H1 (cell line): ENCODE results near the gene CXCL10. TPM values are rescaled to one million over a fixed set of nuclear protein-coding genes. Genes with fewer than 3 reads are reported as not detected.

Source experiments
- CTCF ChIA-PET: fragments of 300-600 bp; sonication (Branson Sonifier 250); formaldehyde crosslinking; loops from one replicate; lab custom pipeline; 2021; ENCODE audit not compliant: partially characterized antibody; lab: Charles Lee
- POLR2A ChIA-PET: fragments of 300-600 bp; sonication (Branson Sonifier 250); formaldehyde crosslinking; loops from one replicate; lab custom pipeline; 2021; ENCODE audit warnings: inconsistent platforms; ENCODE audit not compliant: partially characterized antibody; lab: Charles Lee
- DNase-seq, 2 experiments: peaks; one replicate each; pipeline versions ENCODE4 v3.0.0 to v3.0.0-alpha.2; 2010 to 2022; ENCODE audit warnings: low spot score in 2 of 2, low read depth in 1 of 2, mixed read lengths in 1 of 2
- FAIRE-seq: peaks from 2 replicates; lab custom pipeline; 2011; peaks lifted over from hg19 to GRCh38; lab: Jason Lieb, UNC
- H2AFZ ChIP-seq: 2 replicates; pipeline ENCODE4 v1.8.1; 2012; ENCODE audit warnings: low read length, inconsistent platforms
- H2AK5ac ChIP-seq: 2 replicates; pipeline ENCODE4 v1.6.1; 2013; ENCODE audit warnings: low read depth, low read length
- H2BK120ac ChIP-seq: replicated peaks from 2 replicates; pipeline ENCODE3; 2013; ENCODE audit warnings: low read depth, low read length, inconsistent platforms
- H2BK12ac ChIP-seq: 2 replicates; pipeline ENCODE4 v1.6.1; 2013; ENCODE audit warnings: low read depth, low read length
- H2BK15ac ChIP-seq: 2 replicates; pipeline ENCODE4 v1.6.1; 2013; ENCODE audit warnings: low read length
- H2BK20ac ChIP-seq: 2 replicates; pipeline ENCODE4 v1.6.1; 2013; ENCODE audit warnings: low read length
- H2BK5ac ChIP-seq: 2 replicates; pipeline ENCODE4 v1.6.1; 2013; ENCODE audit warnings: low read depth, low read length
- H3K14ac ChIP-seq: 2 replicates; pipeline ENCODE4 v1.6.1; 2013; ENCODE audit warnings: inconsistent platforms; ENCODE audit not compliant: insufficient read length
- H3K18ac ChIP-seq: 2 replicates; pipeline ENCODE4 v1.6.1; 2013; ENCODE audit warnings: low read length; ENCODE audit errors: extremely low read depth
- H3K23ac ChIP-seq: 2 replicates; pipeline ENCODE4 v1.6.1; 2013; ENCODE audit warnings: inconsistent platforms; ENCODE audit not compliant: insufficient read length
- H3K23me2 ChIP-seq: 2 replicates; pipeline ENCODE4 v1.6.1; 2013; ENCODE audit warnings: low read depth, low read length
- H3K27ac ChIP-seq: 2 replicates; pipeline ENCODE4 v1.6.1; 2011; ENCODE audit warnings: low read depth, low read length, inconsistent platforms
- H3K27me3 ChIP-seq, 4 experiments: replicated peaks in 1 of 4; 1 replicate in 1 of 4; 2 replicates in 3 of 4; pipeline versions ENCODE4 v1.6.1 to v1.8.1; 2011 to 2013; ENCODE audit warnings: low read length in 3 of 4, mild to moderate bottlenecking in 3 of 4, inconsistent platforms in 2 of 4, mixed read lengths in 2 of 4, moderate library complexity in 1 of 4; ENCODE audit not compliant: control insufficient read depth in 3 of 4, insufficient read depth in 3 of 4; ENCODE audit errors: extremely low read depth in 1 of 4
- H3K36me3 ChIP-seq, 4 experiments: 2 replicates each; pipeline versions ENCODE4 v1.6.1 to v1.8.1; 2011 to 2013; ENCODE audit warnings: mild to moderate bottlenecking in 4 of 4, low read length in 3 of 4, moderate library complexity in 2 of 4, control low read depth in 1 of 4, inconsistent platforms in 1 of 4; ENCODE audit not compliant: insufficient read depth in 4 of 4, control insufficient read depth in 2 of 4
- H3K4ac ChIP-seq: replicated peaks from 2 replicates; pipeline ENCODE3; 2013; ENCODE audit warnings: low read length, low read depth, mixed read lengths, inconsistent platforms; ENCODE audit not compliant: insufficient read length
- H3K4me1 ChIP-seq, 4 experiments: replicated peaks in 1 of 4; 1 replicate in 1 of 4; 2 replicates in 3 of 4; pipeline versions ENCODE4 v1.6.1 to v1.8.1; 2011 to 2013; ENCODE audit warnings: low read length in 3 of 4, inconsistent platforms in 2 of 4, mixed read lengths in 1 of 4; ENCODE audit not compliant: insufficient read depth in 4 of 4, control insufficient read depth in 3 of 4
- H3K4me2 ChIP-seq, 2 experiments: 2 replicates each; pipeline versions ENCODE4 v1.6.1 to v1.8.1; 2011 to 2013; ENCODE audit warnings: low read depth in 2 of 2, low read length in 2 of 2, control low read depth in 1 of 2, inconsistent platforms in 1 of 2, mild to moderate bottlenecking in 1 of 2; ENCODE audit not compliant: insufficient read depth in 1 of 2
- H3K4me3 ChIP-seq, 4 experiments: fragments of 200-600, 300-600 bp in 1 of 4; sonication (generic), shearing (Covaris generic), sonication (Bioruptor Twin) in 1 of 4; 2 replicates each; pipeline versions ENCODE4 v1.5.1 to v1.8.1; 2011 to 2016; ENCODE audit warnings: low read length in 4 of 4, low read depth in 3 of 4, control low read depth in 2 of 4, inconsistent platforms in 2 of 4, mild to moderate bottlenecking in 2 of 4, mixed read lengths in 1 of 4, moderate library complexity in 1 of 4; ENCODE audit not compliant: insufficient read depth in 2 of 4; ENCODE audit errors: extremely low read depth in 1 of 4
- H3K56ac ChIP-seq: replicated peaks from 2 replicates; pipeline ENCODE3; 2013; ENCODE audit warnings: low read depth, mild to moderate bottlenecking, mixed read lengths, low read length, inconsistent platforms; ENCODE audit not compliant: insufficient read length
- H3K79me1 ChIP-seq: 2 replicates; pipeline ENCODE4 v1.6.1; 2013; ENCODE audit warnings: low read depth, low read length, control low read depth
- H3K79me2 ChIP-seq, 2 experiments: 2 replicates each; pipeline versions ENCODE4 v1.6.1 to v1.8.1; 2012 to 2013; ENCODE audit warnings: low read length in 2 of 2, mild to moderate bottlenecking in 2 of 2, inconsistent platforms in 1 of 2; ENCODE audit not compliant: insufficient read depth in 2 of 2, control insufficient read depth in 1 of 2
- H3K9ac ChIP-seq, 4 experiments: replicated peaks in 1 of 4; 1 replicate in 1 of 4; 2 replicates in 3 of 4; pipeline versions ENCODE4 v1.6.1 to v1.8.1; 2011 to 2013; ENCODE audit warnings: low read depth in 3 of 4, low read length in 3 of 4, control low read depth in 2 of 4, mild to moderate bottlenecking in 2 of 4, moderate library complexity in 2 of 4, inconsistent platforms in 1 of 4; ENCODE audit errors: extremely low read depth in 1 of 4
- H3K9me3 ChIP-seq, 2 experiments: 2 replicates each; pipeline versions ENCODE4 v1.6.1 to v1.8.1; 2012 to 2013; ENCODE audit warnings: mild to moderate bottlenecking in 2 of 2, moderate library complexity in 2 of 2, control low read depth in 1 of 2, inconsistent platforms in 1 of 2, low read depth in 1 of 2, low read length in 1 of 2, mixed read lengths in 1 of 2; ENCODE audit not compliant: insufficient read depth in 2 of 2
- H4K20me1 ChIP-seq, 2 experiments: replicated peaks in 1 of 2; 2 replicates each; pipeline versions ENCODE3 to v1.8.1; 2011 to 2013; ENCODE audit warnings: inconsistent platforms in 2 of 2, low read length in 2 of 2, mild to moderate bottlenecking in 1 of 2; ENCODE audit not compliant: insufficient read depth in 2 of 2, control insufficient read depth in 1 of 2
- H4K5ac ChIP-seq: 2 replicates; pipeline ENCODE4 v1.6.1; 2013; ENCODE audit warnings: low read length, low read depth, mixed read lengths, inconsistent platforms; ENCODE audit not compliant: insufficient read length
- H4K8ac ChIP-seq: 2 replicates; pipeline ENCODE4 v1.8.0; 2013; ENCODE audit warnings: mild to moderate bottlenecking, moderate library complexity, low read length, inconsistent platforms; ENCODE audit not compliant: insufficient read depth; ENCODE audit errors: extremely low read depth
- H4K91ac ChIP-seq: replicated peaks from 2 replicates; pipeline ENCODE3; 2013; ENCODE audit warnings: low read length, mixed read lengths, inconsistent platforms; ENCODE audit not compliant: insufficient read length
- CBX8 ChIP-seq: fragments of 300-800, 300-1000 bp; sonication (generic); IDR thresholded peaks from 2 replicates; pipeline ENCODE4 v1.7.1; 2016; ENCODE audit warnings: low read depth, low read length, borderline replicate concordance
- EGR1 ChIP-seq: IDR thresholded peaks from 2 replicates; pipeline ENCODE4 v1.6.1; 2011; ENCODE audit warnings: low read depth, low read length, borderline replicate concordance
- EP300 ChIP-seq, 2 experiments: IDR thresholded peaks; 1 replicate in 1 of 2; 2 replicates in 1 of 2; pipeline ENCODE4 v1.6.1; 2011 to 2012; ENCODE audit warnings: low read depth in 2 of 2, low read length in 2 of 2, mild to moderate bottlenecking in 2 of 2, borderline replicate concordance in 1 of 2, inconsistent platforms in 1 of 2, moderate library complexity in 1 of 2
- EZH2 ChIP-seq: fragments of 200-600 bp; sonication (generic); IDR thresholded peaks from 2 replicates; pipeline ENCODE4 v1.7.1; 2012; ENCODE audit warnings: low read depth, mild to moderate bottlenecking, moderate library complexity, low read length, inconsistent platforms; ENCODE audit not compliant: severe bottlenecking
- HDAC2 ChIP-seq, 2 experiments: fragments of 300-600 bp in 1 of 2; sonication (generic) in 1 of 2; IDR thresholded peaks; 2 replicates each; pipeline ENCODE4 v1.6.1; 2011 to 2012; ENCODE audit warnings: low read depth in 2 of 2, low read length in 2 of 2, mild to moderate bottlenecking in 2 of 2, moderate library complexity in 2 of 2, borderline replicate concordance in 1 of 2, inconsistent platforms in 1 of 2
- JUND ChIP-seq: IDR thresholded peaks from 2 replicates; pipeline ENCODE4 v1.6.1; 2011; ENCODE audit warnings: mild to moderate bottlenecking, improper control_type of control experiment, low read length
- KDM4A ChIP-seq: IDR thresholded peaks from one replicate; pipeline ENCODE4 v1.7.1; 2012; ENCODE audit warnings: low read depth, mild to moderate bottlenecking, moderate library complexity, low read length, inconsistent platforms; ENCODE audit not compliant: severe bottlenecking
- NRF1 ChIP-seq: IDR thresholded peaks from 2 replicates; pipeline ENCODE4 v1.6.1; 2011; ENCODE audit warnings: mild to moderate bottlenecking, low read depth, low read length, improper control_type of control experiment
- POLR2AphosphoS5 ChIP-seq: IDR thresholded peaks from 2 replicates; pipeline ENCODE4 v1.6.1; 2011; ENCODE audit warnings: low read depth, low read length
- SIN3A ChIP-seq, 2 experiments: IDR thresholded peaks in 1 of 2; conservative IDR thresholded peaks in 1 of 2; 2 replicates each; pipeline ENCODE4 v1.6.1; 2011 to 2012; ENCODE audit warnings: low read length in 2 of 2, improper control_type of control experiment in 1 of 2, low read depth in 1 of 2, mild to moderate bottlenecking in 1 of 2
- SIRT6 ChIP-seq: IDR thresholded peaks from one replicate; pipeline ENCODE4 v1.7.1; 2012; ENCODE audit warnings: low read length, inconsistent platforms
- SP1 ChIP-seq: IDR thresholded peaks from 2 replicates; pipeline ENCODE4 v1.6.1; 2011; ENCODE audit warnings: low read depth, low read length
- TEAD4 ChIP-seq: IDR thresholded peaks from 2 replicates; pipeline ENCODE4 v1.6.1; 2012; ENCODE audit warnings: low read depth, low read length, inconsistent platforms, mixed read lengths
- WGBS, 2 experiments: shearing (Covaris generic) in 1 of 2; methylation state at CpG; one replicate each; pipeline versions ENCODE4 v1.1.6 to v1.1.7; 2013 to 2015; ENCODE audit warnings: low lambda C conversion rate in 2 of 2, mixed read lengths in 2 of 2, inconsistent platforms in 1 of 2, low coverage in 1 of 2, missing lambda C conversion rate in 1 of 2; ENCODE audit not compliant: insufficient replicate concordance in 2 of 2, insufficient coverage in 1 of 2, insufficient read length in 1 of 2; ENCODE audit errors: extremely low coverage in 1 of 2, missing lambda C conversion rate in 1 of 2; 5-methylcytosine and 5-hydroxymethylcytosine counted together
- polyA plus RNA-seq, 7 experiments: library from polyadenylated mRNA; depleted of rRNA in 3 of 7; stranded (reverse) in 5 of 7; unstranded in 2 of 7; fragments of >200 nt in 5 of 7; fragments of 200-250 nt in 2 of 7; gene quantifications; 1 replicate in 5 of 7; 2 replicates in 1 of 7; 4 replicates in 1 of 7; pipeline versions ENCODE4 v1.2.1 to v1.2.3, GENCODE V29; 2011 to 2013; ENCODE audit warnings: missing spikeins in 2 of 7, mixed read lengths in 2 of 7
- total RNA-seq: library from RNA; stranded (reverse); fragmentation: NEBNext Ultra II Directional; extraction: Animal tissue kit (Norgen Biotek cat#: 25700); gene quantifications from 2 replicates; pipeline ENCODE4 v1.2.1, GENCODE V29; 2021
- TF ChIP-seq, protein P1 (sequence below): IDR thresholded peaks from 2 replicates; pipeline ENCODE4 v1.6.1; 2011; ENCODE audit warnings: low read depth, mild to moderate bottlenecking, low read length; ENCODE audit not compliant: insufficient read depth

Gene CXCL10
- total and polyA plus RNA-seq, 2 of the 8 experiments (the other 6 are each of a cell fraction or from before 2014, with no cell fraction given), result not detected

DNA sequence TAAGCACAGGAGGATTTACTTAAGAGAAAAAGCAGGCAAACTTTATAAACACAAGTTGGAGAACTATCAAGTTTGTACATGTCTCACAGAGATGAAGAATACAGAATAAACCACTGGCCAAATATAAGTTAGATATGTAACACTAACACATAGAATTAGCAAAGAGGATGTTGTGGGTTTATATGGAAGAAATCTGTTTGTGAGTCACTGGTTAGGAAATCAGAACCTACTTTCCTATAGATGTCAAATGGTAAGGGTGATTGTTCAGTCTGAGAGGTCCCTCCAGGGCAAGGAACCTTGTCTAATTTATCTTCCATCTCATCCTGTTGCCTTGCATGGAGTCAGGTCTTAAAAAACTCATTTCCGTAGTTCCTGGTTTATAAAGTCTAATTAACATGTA is 36.5 kb upstream of the CXCL10 start:
- CTCF ChIA-PET, result interaction anchor here (2.2 kb wide), 1 partner anchor 64 kb away, joined by 16 read pairs; no protein-coding TSS in a partner anchor
- TF ChIP-seq EZH2 (no peak), KDM4A (no peak), NRF1 (no peak), EGR1 (no peak), SP1 (no peak), SIRT6 (no peak), SIN3A (conservative IDR thresholded peaks at IDR 0.05 in 1 of 2, IDR thresholded peaks at IDR 0.05 in 1 of 2; ENCODE audit: low read depth in 1 of 2, low read length in 2 of 2) (no peak), TEAD4 (no peak), EP300 (IDR thresholded peaks at IDR 0.05; ENCODE audit: borderline replicate concordance in 1 of 2, low read depth in 2 of 2, low read length in 2 of 2) (no peak), HDAC2 (IDR thresholded peaks at IDR 0.05; ENCODE audit: borderline replicate concordance in 1 of 2, low read depth in 2 of 2, low read length in 2 of 2) (no peak), CBX8 (no peak), JUND (no peak), POLR2AphosphoS5 (no peak)
- TF ChIP-seq, protein P1, sequence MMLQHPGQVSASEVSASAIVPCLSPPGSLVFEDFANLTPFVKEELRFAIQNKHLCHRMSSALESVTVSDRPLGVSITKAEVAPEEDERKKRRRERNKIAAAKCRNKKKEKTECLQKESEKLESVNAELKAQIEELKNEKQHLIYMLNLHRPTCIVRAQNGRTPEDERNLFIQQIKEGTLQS, result no peak

More for the DNA sequence above, 36.5 kb upstream of the CXCL10 start:
- Histone ChIP-seq H3K79me2 (no peaks in the 10 kb centered on the region), H4K8ac (no peak overlapping the region), H2BK20ac (no peak overlapping the region), H3K4me3 (no peak overlapping the region), H3K9ac (no peak overlapping the region), H3K23me2 (no peaks in the 10 kb centered on the region), H2BK5ac (no peak overlapping the region), H2BK120ac (no peak overlapping the region), H4K20me1 (no peaks in the 10 kb centered on the region), H2AFZ (no peak overlapping the region), H2BK12ac (no peak overlapping the region), H3K14ac (no peak overlapping the region), H3K4me1 (peaks cover 0 to 11% (median 7%) of the 10 kb centered on the region in 4 experiments; a peak in 3 of 7 replicates), H3K9me3 (no peaks in the 10 kb centered on the region), H3K4me2 (no peak overlapping the region), H4K5ac (no peak overlapping the region), H3K27me3 (peaks cover 0 to 2% (median 0%) of the 10 kb centered on the region in 4 experiments; a peak in 1 of 7 replicates), H3K18ac (no peak overlapping the region), H2BK15ac (no peak overlapping the region), H3K79me1 (no peaks in the 10 kb centered on the region), H3K4ac (no peak overlapping the region), H3K56ac (no peak overlapping the region), H4K91ac (no peak overlapping the region), H3K27ac (no peak overlapping the region), H3K36me3 (no peaks in the 10 kb centered on the region), H2AK5ac (no peak overlapping the region), H3K23ac (no peak overlapping the region)
- POLR2A ChIA-PET, result no interaction called here
- FAIRE-seq (no peak), DNase-seq (no peak)
- 95% methylated on average over 1 of the region's 1 CpG; no CpG with 5 or more reads in 1 of the 2 experiments for WGBS, 2 experiments
